SK-N-SH (cell line): ENCODE measurements around the gene FHOD3. TPM values are rescaled to one million over a fixed set of nuclear protein-coding genes. Genes with fewer than 3 reads are reported as not detected.

Experiments used
- CTCF ChIA-PET: fragments of 300-600, 350-600 bp; formaldehyde crosslinking; extraction: SDS; loops from one replicate; lab custom pipeline; 2021; lab: Yijun Ruan, JAX
- POLR2A ChIA-PET: fragments of 350-600 bp; sonication (Branson Sonifier 250); formaldehyde crosslinking; extraction: SDS; loops from one replicate; lab custom pipeline; 2020; ENCODE audit warnings: antibody characterized with exemption, inconsistent platforms; lab: Yijun Ruan, JAX
- DNase-seq: peaks from one replicate; pipeline ENCODE4 v3.0.0; 2012
- H2AFZ ChIP-seq: fragments of 200-600 bp; sonication (generic); 2 replicates; pipeline ENCODE4 v1.8.1; 2016; ENCODE audit warnings: antibody characterized with exemption, mild to moderate bottlenecking, low read depth
- H3F3A ChIP-seq: fragments of 200-600 bp; sonication (generic); replicated peaks from 2 replicates; pipeline ENCODE3; 2016; ENCODE audit warnings: antibody characterized with exemption, mild to moderate bottlenecking; ENCODE audit not compliant: insufficient read depth
- H3K27ac ChIP-seq, 2 experiments: fragments of 200-500 bp in 1 of 2; fragments of 200-600 bp in 1 of 2; sonication (Bioruptor generic) in 1 of 2; sonication (generic), shearing (Covaris generic) in 1 of 2; 2 replicates each; pipeline versions ENCODE4 v1.5.1 to v1.6.1; 2014 to 2016; ENCODE audit warnings: low read depth in 2 of 2, inconsistent platforms in 1 of 2, low read length in 1 of 2, mild to moderate bottlenecking in 1 of 2, mixed read lengths in 1 of 2
- H3K27me3 ChIP-seq: fragments of 200-600 bp; sonication (generic), shearing (Covaris generic); 2 replicates; pipeline ENCODE4 v1.6.1; 2016; ENCODE audit warnings: mixed run types; ENCODE audit not compliant: insufficient read depth
- H3K36me3 ChIP-seq, 2 experiments: fragments of 200-500 bp in 1 of 2; fragments of 200-600 bp in 1 of 2; sonication (Bioruptor generic) in 1 of 2; sonication (generic) in 1 of 2; replicated peaks in 1 of 2; 2 replicates each; pipeline versions ENCODE3 to v1.5.1; 2014 to 2016; ENCODE audit warnings: low read length in 1 of 2, mild to moderate bottlenecking in 1 of 2; ENCODE audit not compliant: insufficient read depth in 2 of 2, control insufficient read depth in 1 of 2
- H3K4me1 ChIP-seq, 2 experiments: fragments of 200-500 bp in 1 of 2; fragments of 200-600 bp in 1 of 2; sonication (Bioruptor generic) in 1 of 2; sonication (generic), shearing (Covaris generic) in 1 of 2; 2 replicates each; pipeline versions ENCODE4 v1.5.1 to v1.6.1; 2014 to 2016; ENCODE audit warnings: low read depth in 1 of 2, low read length in 1 of 2, mixed run types in 1 of 2; ENCODE audit not compliant: insufficient read depth in 2 of 2, control insufficient read depth in 1 of 2
- H3K4me2 ChIP-seq: fragments of 200-600 bp; sonication (generic), shearing (Covaris generic); 2 replicates; pipeline ENCODE4 v1.6.1; 2017; ENCODE audit warnings: mixed run types
- H3K4me3 ChIP-seq, 2 experiments: fragments of 200-500 bp in 1 of 2; fragments of 200-600 bp in 1 of 2; sonication (Bioruptor generic) in 1 of 2; sonication (generic), shearing (Covaris generic) in 1 of 2; 2 replicates each; pipeline versions ENCODE4 v1.5.1 to v1.8.1; 2014 to 2016; ENCODE audit warnings: low read depth in 2 of 2, inconsistent platforms in 1 of 2, low read length in 1 of 2, mild to moderate bottlenecking in 1 of 2, mixed read lengths in 1 of 2, moderate library complexity in 1 of 2
- H3K79me2 ChIP-seq: fragments of 200-600 bp; sonication (generic); 2 replicates; pipeline ENCODE4 v1.8.1; 2017; ENCODE audit warnings: mild to moderate bottlenecking; ENCODE audit not compliant: insufficient read depth
- H3K9ac ChIP-seq: fragments of 200-600 bp; sonication (generic); 2 replicates; pipeline ENCODE4 v1.6.1; 2017; ENCODE audit warnings: mixed run types
- H3K9me2 ChIP-seq: fragments of 200-600 bp; sonication (generic); 2 replicates; pipeline ENCODE4 v1.6.1; 2017; ENCODE audit warnings: mixed run types
- H3K9me3 ChIP-seq: fragments of 200-600 bp; sonication (generic); 2 replicates; pipeline ENCODE4 v1.6.1; 2017; ENCODE audit warnings: mixed run types, mild to moderate bottlenecking, moderate library complexity
- H4K20me1 ChIP-seq: fragments of 200-600 bp; sonication (generic); 2 replicates; pipeline ENCODE4 v1.6.1; 2017; ENCODE audit warnings: mild to moderate bottlenecking, mixed run types; ENCODE audit not compliant: insufficient read depth
- CHD2 ChIP-seq: fragments of 150-350 bp; IDR thresholded peaks from 2 replicates; pipeline ENCODE4 v1.6.1; 2018; ENCODE audit warnings: low read length; ENCODE audit not compliant: partially characterized antibody
- ELF1 ChIP-seq: IDR thresholded peaks from 2 replicates; pipeline ENCODE4 v1.4.0; 2012
- FOXM1 ChIP-seq: IDR thresholded peaks from 2 replicates; pipeline ENCODE4 v1.4.0; 2012; ENCODE audit warnings: low read depth, mild to moderate bottlenecking
- GABPA ChIP-seq: IDR thresholded peaks from 2 replicates; pipeline ENCODE4 v1.4.0; 2012; ENCODE audit warnings: low read depth, mild to moderate bottlenecking
- GATA2 ChIP-seq: sonication (generic); formaldehyde crosslinking; IDR thresholded peaks from 2 replicates; pipeline ENCODE4 v1.5.0; 2020; ENCODE audit warnings: mild to moderate bottlenecking, missing genetic modification reagents
- MAX ChIP-seq: IDR thresholded peaks from 2 replicates; pipeline ENCODE4 v1.4.0; 2012; ENCODE audit warnings: low read depth
- MEF2A ChIP-seq: IDR thresholded peaks from 2 replicates; pipeline ENCODE4 v1.4.0; 2012; ENCODE audit warnings: low read depth, borderline replicate concordance
- PBX3 ChIP-seq: IDR thresholded peaks from 2 replicates; pipeline ENCODE4; 2012
- POLR2AphosphoS5 ChIP-seq: IDR thresholded peaks from 2 replicates; pipeline ENCODE4 v1.6.1; 2012; ENCODE audit warnings: low read depth, low read length
- RCOR1 ChIP-seq: fragments of 150-350 bp; IDR thresholded peaks from 2 replicates; pipeline ENCODE4 v1.6.1; 2017; ENCODE audit warnings: antibody characterized with exemption, low read length
- REST ChIP-seq: IDR thresholded peaks from 2 replicates; pipeline ENCODE4 v1.6.1; 2012; ENCODE audit warnings: mild to moderate bottlenecking, low read depth, low read length, moderate library complexity
- RFX5 ChIP-seq: IDR thresholded peaks from 2 replicates; pipeline ENCODE4 v1.6.1; 2012; ENCODE audit warnings: mild to moderate bottlenecking, improper control_type of control experiment, low read length
- RXRA ChIP-seq: IDR thresholded peaks from 2 replicates; pipeline ENCODE4 v1.4.0; 2012; ENCODE audit warnings: low read depth, mild to moderate bottlenecking, borderline replicate concordance
- SIN3A ChIP-seq: IDR thresholded peaks from 2 replicates; pipeline ENCODE4 v1.6.1; 2012; ENCODE audit warnings: low read depth, mild to moderate bottlenecking, low read length, moderate library complexity, borderline replicate concordance
- TAF1 ChIP-seq: IDR thresholded peaks from 2 replicates; pipeline ENCODE4 v1.6.1; 2012; ENCODE audit warnings: low read depth, mild to moderate bottlenecking, low read length, moderate library complexity, borderline replicate concordance
- TCF12 ChIP-seq: IDR thresholded peaks from 2 replicates; pipeline ENCODE4 v1.4.0; 2012
- USF1 ChIP-seq: IDR thresholded peaks from 2 replicates; pipeline ENCODE4 v1.4.0; 2012; ENCODE audit warnings: low read depth, borderline replicate concordance
- ZBTB33 ChIP-seq: IDR thresholded peaks from 2 replicates; pipeline ENCODE4 v1.4.0; 2012; ENCODE audit warnings: low read depth, borderline replicate concordance
- WGBS: methylation state at CpG from one replicate; pipeline ENCODE4 v1.1.6; 2017; ENCODE audit warnings: low lambda C conversion rate; 5-methylcytosine and 5-hydroxymethylcytosine counted together
- polyA plus RNA-seq, 3 experiments: library from polyadenylated mRNA; depleted of rRNA; stranded (reverse); fragments of >200 nt; gene quantifications; 2 replicates each; pipeline ENCODE4 v1.2.3, GENCODE V29; 2012

The FHOD3 gene
- polyA plus RNA-seq, 1 of the 3 experiments (the other 2 are of a cell fraction), result 10.9 TPM

GRCh38 chr18:36454848-36455458, 157.4 kb downstream of the FHOD3 start:
- Histone ChIP-seq H3K4me3 (no peak overlapping the region), H3K27me3 (no peaks in the 10 kb centered on the region), H3F3A (no peaks in the 10 kb centered on the region), H3K79me2 (no peaks in the 10 kb centered on the region), H3K9me2 (no peaks in the 10 kb centered on the region), H3K4me2 (no peak overlapping the region), H4K20me1 (no peaks in the 10 kb centered on the region), H3K9me3 (no peaks in the 10 kb centered on the region), H3K4me1 (peaks cover 0 to 10% of the 10 kb centered on the region in 2 experiments; a peak in 1 of 4 replicates), H2AFZ (no peak overlapping the region), H3K9ac (no peak overlapping the region), H3K36me3 (no peaks in the 10 kb centered on the region), H3K27ac (no peak overlapping the region)
- TF ChIP-seq RXRA (no peak), REST (no peak), FOXM1 (no peak), USF1 (no peak), ZBTB33 (no peak), CHD2 (no peak), MAX (no peak), SIN3A (no peak), TCF12 (no peak), POLR2AphosphoS5 (no peak), RFX5 (no peak), TAF1 (no peak), PBX3 (no peak), GABPA (no peak), ELF1 (no peak), MEF2A (no peak), GATA2 (CRISPR knock-in tag) (no peak), RCOR1 (no peak)
- 46% methylated on average over 4 of the region's 4 CpGs for WGBS
- CTCF ChIA-PET, result no interaction called here
- POLR2A ChIA-PET, result no interaction called here
- DNase-seq, result no peak
